HG02981 (cell line): ENCODE results near the gene ZNF778.
A peak's percentile ranks its signal among the peaks of the same experiment; 100 is the strongest.
"Not testable (repeated sequence)": the region's sequence is repeated elsewhere in the genome, so short reads cannot be mapped to it uniquely, and the experiment has no call there.

ENCODE experiments used
- ATAC-seq: cut with Tn5 transposase; IDR thresholded peaks from one replicate; pipeline ENCODE4 v1.9.1; 2021; ENCODE audit warnings: mild to moderate bottlenecking, moderate library complexity; ENCODE audit not compliant: unreplicated experiment

The ZNF778 gene

DNA sequence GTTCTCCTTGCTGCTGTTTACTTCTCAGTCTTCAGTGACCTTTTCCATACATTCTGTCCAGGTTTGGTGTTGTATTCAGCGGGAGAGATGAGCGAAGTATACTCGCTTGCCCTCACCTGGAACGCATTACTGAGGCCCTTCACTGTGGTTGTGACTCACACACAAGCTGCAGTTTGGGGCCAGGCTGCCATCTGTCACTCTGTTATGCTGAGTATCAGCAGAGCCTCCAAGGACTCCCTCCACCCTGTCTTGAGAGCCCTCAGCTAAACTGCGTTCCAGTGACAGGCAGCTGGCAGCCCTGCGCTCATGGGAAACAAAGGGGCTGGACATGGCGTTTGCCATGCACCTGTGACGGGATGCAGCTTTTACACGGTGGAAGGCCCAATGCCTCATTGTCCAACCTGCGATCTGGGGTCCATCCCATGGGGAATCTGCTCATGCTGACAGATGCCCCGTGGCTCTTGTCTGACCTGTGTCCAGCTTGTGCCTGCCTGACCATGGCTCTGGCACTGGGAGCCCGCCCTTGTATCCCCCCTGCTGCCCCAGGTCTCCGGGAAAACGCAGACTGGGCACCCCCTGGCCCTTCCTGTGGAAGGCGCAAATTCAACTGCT lies 6.5 kb upstream of the ZNF778 start:
- no peak for ATAC-seq

DNA sequence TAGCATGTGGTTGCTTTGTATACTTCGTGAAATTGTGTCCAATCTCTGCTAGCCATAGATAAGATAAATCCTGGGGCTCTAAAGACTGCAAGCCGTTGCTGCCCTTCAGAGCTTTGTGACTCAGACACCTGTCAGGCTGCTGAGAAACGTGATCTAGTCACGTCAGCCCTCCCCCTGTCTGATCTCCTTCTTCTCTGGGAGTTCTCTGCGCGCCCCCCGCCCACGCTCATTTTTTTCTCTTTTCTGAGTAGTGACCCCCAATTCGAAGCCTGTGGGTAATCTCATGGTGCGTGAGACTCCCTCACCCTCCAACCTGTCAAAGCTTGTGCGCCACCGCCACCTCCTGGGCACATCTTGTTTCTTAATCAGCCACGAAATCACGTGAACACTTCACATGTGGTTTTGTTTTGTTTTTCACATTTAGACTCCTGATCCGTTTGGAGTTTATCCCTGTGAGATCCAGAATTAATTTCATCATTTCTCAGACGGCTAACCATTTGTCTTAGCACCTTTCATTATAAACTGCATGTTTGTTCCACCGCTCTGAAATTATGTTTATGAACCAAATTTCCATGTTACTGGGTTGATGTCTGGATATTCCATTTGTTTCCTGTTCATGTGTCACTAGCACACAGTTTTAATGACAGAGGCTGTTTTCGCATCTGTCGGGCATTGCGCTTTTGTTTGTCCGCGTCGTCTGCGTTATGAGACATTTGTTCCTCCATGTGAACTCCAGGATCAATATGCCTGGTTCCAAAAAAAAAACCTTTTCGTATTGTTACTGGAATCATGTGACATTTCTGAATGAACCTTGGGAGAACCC lies 977 bp upstream of the ZNF778 start:
- ATAC-seq = no peak

DNA sequence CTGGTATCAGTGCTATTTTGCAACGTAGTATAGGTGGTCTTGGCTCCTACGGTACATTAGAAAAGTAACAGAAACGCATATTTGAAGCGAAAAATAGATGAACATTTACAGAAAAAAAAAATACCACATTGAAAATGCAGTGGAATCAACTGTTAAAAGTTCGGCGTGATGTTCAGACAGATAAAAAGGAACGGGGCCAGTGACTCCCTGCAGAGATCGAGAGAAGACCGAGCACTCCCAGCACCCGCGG lies 440 bp upstream of the ZNF778 start:
- ATAC-seq = no peak

DNA sequence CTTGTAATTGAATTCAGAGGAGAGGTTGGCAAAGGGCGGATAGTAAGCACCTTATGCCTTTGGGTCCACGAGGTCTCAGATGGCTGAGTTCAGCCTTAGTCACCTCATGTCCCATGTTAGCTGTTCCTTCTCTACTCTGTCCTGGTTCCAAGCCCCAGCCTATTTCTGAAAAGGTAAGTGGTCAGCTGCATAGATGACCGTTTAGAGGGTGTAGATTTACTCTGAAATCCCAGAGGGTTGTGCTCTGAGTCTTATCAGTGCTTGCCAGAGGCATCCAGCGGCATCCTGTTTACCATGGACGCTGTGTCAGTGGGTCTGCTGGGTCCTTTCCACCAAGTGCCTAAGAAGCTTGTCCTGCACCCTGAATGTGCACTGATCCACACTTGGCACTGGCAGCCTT lies 1.9 kb downstream of the ZNF778 start:
- no peak for ATAC-seq

DNA sequence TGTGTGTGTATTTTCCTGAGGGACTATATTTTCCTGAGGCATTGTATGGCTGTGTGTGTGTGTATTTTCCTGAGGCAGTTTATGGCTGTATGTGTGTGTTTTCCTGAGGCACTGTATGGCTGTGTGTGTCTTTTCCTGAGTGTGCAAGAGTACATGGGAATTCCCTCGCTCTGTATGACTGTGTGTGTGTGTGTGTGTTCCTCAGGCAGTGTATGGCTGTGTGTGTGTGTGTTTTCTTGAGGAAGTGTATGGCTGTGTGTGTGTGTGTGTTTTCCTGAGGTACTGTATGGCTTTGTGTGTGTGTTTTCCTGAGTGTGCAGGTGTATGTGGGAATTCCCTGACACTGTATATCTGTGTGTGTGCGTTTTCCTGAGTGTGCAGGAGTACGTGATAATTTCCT lies 4.1 kb downstream of the ZNF778 start:
- no peak for ATAC-seq

DNA sequence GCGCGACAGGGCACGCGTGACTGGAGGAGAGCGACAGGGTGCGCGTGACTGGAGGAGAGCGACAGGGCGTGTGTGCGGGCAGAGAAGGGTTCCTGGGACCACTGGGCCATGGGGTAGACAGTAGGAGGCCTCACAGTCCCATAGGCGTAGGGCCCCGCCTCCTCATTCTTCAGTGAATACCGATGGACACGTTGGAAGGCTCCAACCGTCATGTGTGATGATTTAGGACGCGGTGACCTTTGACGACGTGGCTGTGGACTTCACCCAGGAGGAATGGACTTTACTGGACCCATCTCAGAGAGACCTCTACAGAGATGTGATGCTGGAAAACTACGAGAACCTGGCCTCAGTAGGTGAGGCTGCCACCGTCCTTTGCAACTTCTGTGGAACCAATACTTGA lies 5.4 kb downstream of the ZNF778 start:
- ATAC-seq = no peak

DNA sequence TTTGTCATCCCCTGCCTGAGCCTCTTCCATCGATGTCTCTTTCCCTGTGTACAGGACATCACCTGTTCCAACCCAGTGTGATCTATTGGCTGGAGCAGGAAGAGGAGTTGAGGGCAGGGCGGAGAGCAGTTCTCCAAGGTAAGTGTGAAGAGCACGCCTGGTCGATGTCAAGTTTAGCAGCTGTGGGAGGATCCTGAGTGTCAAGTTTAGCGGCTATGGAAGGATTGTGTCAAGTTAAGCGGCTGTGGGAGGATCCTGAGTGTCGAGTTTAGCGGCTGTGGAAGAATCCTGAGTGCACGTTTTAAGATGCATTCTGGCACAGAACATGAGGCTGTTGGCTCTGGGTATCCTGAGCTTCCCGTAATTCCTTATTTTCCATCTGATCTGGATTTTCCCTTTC lies 7.2 kb downstream of the ZNF778 start:
- ATAC-seq = no peak

DNA sequence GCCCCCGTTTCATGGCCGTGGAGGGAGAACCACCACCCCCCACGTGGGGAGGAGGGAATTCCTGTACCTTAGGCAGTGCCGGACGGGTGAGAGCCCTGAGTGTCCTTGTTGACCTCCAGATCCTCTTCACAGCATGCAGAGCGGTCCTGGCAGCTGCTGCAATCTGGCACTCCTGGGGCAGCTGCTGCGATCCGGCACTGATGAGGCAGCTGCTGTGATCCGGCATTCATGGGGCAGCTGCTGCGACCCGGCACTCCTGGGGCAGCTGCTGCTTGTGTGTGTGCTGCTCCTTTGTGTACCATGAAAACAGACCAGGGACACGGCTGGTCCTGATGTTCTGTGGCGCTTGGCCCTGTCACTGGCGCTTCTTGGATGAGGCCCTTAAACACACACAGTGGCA lies 12.8 kb downstream of the ZNF778 start:
- no peak for ATAC-seq

DNA sequence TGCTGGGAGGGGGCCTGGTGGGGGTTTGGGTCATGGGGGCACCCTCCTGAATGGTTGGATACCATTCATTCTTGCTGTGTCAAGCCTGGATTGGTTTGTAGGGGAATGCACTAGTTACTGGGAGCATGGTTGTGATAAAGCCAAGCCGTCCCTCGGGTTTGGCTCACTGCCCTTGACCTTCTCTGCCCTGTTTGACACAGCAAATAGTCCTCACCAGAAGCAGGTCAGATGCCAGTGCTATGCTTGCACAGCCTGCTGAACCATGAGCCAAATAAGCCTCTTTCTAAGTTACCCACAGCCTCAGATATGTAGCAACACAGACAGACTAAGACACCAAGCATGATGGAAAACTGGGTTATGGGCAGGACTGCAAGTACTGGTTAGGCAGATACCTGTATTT lies 14.6 kb downstream of the ZNF778 start:
- no peak for ATAC-seq

DNA sequence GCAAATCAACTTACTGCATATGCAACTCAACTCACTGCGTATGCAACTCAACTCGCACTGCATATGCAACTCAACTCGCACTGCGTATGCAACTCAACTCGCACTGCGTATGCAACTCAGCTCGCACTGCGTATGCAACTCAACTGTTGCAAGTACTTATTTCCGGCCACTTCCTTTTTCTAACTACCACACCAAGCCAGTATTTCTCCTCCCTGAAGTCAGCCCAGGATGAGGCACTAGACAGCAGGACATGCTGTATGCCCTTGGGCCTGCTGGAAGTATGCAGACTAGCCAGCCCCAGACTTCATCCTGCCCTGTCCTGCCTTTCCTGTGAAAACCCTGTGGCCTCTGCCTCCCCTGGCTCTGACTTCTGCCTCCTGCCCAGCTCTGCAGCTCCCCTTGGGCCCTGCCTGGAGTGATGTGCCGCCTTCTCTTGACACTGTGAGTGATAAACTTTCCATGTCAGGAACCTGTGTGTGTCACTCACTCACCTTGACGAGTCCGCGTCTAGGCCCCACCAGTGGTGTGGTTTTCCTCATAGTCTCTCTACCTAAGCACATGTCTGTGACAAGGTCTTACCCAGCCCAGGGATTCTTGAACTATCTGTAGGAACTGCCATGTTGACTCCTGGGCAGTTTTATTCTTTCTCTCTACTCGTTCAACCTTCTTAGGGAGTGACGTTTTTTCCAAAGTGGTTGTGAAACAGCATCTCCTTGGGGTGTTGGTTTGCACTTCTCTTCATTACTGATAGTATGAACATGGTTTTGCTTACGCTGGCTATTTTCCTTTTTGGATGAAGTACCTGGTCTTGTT lies 16.4 kb downstream of the ZNF778 start:
- no peak for ATAC-seq

DNA sequence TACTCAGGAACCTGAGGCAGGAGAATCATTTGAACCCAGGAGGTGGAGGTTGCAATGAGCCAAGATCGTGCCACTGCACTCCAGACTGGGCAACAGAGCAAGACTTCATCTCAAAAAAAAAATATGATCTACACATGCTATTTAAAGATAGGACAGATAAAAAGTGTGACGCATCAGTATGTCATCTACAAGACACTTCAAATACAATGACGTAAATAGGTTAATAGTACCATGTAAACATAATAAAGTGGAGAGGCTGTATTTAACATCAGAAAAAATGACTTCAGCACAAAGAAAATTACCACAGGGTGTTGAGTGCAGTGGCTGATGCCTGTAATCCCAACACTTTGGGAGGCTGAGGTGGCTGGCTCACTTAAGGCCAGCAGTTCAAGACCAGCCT lies 20.2 kb downstream of the ZNF778 start:
- no peak for ATAC-seq

DNA sequence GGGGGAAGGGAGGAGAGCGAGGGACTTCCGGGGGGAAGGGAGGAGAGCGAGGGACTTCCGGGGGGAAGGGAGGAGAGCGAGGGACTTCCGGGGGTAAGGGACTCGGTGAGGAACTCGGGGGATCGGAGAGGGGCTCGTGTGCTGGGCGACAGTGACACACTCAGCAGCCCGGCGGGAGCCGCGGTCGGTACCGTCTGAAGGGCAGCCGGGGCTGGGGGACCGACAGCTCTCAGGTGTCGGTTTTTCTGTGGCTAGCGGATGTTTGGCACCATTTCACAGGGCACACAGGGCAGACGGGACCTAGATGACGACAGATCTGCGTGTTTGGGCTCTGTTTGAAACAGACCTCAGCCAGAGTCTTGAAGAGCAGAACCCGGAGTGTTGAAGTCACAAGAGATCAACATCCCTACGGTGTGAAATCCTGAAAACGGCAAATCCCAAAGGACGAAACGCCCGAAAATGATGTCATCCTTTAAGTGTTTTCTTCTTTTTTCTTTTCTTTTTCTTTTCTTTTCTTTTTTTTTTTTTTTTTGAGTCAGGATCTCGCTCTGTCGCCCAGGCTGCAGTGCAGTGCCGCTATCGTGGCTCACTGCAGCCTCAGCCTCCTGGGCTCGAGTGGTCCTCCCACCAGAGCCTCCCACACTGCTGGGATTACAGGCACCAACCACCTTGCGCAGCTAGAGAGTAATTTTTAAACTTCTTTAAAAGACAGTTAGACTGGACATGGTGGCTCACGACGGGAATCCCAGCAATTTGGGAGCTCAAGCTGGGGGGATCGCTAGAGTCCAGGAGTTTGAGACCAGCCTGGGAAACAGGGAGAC lies 23.9 kb downstream of the ZNF778 start:
- peak; percentile 70 for ATAC-seq

DNA sequence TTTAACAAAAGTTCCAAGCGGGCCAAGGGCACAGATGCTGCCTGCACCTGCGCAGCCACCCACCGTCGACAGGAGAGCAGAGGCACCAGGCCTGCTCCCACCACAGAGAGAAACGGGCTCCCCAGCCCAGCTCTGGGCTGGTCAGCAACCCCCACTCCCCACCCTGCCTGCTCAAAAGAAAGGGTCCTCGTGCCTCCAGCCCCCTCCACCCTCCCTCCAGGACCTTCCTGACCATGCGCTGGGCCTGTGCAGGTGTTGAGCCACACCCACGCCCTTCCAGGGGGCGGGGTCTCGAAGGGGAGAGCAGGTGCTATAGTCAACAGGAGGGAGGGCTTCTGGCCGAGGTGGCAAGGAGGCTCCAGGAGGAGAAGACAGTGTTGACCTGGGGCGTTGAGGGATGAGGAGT lies 25.3 kb downstream of the ZNF778 start:
- ATAC-seq = no peak

DNA sequence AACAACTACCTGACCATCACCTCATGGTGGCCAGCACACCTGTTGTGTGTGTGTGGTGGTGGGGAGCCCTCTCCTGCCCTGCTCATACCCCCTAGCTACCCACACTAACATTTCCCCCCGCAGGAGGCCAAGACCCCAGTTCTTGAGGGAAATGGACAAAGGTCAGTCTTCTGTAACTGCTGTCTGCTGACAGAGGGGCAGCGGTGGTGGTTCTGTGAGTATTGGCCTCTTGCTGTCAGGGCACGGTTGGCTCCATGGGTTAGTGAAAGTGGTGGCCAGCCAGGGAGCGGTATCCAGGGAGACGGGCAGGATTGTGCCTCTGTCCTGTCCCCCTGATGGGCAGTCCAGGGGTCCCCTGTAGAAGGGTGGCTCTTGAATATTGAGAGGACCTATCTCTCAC lies 26.2 kb downstream of the ZNF778 start:
- ATAC-seq = no peak

DNA sequence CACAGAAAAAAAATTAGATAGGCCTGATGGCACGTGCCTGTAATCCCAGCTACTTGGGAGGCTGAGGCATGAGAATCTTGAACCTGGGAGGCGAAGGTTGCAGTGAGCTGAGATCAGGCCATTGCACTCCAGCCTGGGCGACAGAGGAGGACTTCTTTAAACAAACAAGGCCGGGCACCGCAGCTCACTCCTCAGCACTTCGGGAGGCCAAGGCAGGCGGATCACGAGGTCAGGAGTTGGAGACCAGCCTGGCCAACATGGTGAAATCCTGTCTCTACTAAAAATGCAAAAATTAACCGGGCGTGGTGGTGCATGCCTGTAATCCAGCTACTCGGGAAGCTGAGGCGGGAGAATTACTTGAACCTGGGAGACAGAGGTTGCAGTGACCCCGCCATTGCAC lies 26.8 kb downstream of the ZNF778 start:
- ATAC-seq = not testable (repeated sequence)

DNA sequence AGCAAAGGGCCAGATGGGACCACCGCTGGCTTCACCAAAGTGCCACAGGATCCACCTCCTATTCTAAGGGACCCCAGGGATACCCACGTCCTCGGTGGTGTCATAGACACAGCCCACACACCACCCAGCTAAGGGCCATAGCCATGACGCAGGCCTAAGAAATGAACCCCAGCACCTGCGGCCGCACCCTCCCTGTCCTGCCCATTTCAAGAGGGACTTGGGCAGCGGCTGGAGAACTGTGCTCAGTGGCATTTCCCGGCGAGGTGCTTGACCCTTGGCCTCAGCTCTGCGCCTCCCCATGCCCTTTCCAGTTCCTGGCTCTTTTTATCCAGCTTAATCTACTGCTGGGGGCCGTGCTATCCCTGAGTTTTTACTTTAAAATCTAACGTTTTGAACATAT lies 27.3 kb downstream of the ZNF778 start:
- no peak for ATAC-seq

DNA sequence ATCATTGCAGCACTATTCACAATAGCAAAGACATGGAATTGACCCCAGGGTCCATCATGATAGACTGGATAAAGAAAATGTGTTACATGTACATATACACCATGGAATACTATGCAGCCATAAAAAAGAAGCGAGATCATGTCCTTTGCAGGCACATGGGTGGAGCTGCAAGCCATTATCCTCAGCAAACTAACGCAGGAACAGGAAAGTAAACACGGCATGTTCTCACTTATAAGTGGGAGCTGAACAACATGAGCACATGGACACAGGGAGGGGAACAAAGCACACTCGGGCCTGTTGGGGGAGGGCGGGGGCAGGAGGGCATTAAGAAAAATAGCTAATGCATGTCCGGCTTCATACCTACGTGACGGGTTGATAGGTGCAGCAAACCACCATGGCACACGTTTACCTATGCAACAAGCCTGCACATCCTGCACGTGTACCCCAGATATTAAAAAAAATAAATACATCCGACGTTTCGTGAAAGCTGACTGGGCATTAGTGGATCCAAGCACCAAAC lies 28.9 kb downstream of the ZNF778 start:
- ATAC-seq = no peak

DNA sequence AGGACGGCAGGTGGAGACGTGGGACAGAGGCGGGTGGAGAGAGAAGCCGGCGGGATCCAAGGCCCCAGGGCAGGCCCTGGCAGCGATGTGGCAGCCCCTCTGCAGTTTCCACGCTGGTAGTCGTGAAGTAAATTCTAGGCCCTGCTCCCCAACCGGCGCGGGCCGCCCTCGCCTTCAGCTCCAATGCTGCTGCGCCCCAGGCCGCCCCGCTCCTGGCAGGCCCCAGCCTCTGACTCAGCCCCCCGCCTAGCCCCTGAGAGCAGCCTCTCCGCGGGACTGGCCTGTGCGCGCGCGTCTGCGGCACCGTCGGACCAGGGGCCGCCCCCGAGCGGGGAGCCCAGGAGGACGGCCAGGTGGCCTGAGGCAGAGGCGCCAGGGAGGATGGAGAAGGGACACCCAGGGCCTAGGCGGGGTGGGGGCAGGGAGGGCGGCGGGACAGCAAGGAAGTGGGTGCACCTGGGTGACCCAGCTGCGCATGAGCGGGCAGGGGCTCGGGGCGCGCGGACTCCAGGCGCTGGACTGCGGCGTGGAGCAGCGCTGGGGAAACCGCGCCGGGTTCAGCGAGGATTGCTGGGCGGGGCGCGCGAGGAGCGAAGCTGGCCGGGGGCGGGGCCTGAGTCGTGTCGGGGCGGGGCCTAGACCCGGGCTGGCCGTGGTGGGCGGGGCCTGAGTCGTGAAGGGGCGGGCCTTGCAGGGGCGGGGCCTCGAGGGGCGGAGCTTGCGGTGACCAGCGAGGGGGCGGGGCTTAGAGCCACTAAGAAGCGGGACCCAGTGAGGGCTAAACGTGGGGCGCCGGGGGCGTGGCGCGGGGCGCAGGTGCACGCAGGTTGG lies 29.6 kb downstream of the ZNF778 start:
- ATAC-seq = peak; percentile 65

DNA sequence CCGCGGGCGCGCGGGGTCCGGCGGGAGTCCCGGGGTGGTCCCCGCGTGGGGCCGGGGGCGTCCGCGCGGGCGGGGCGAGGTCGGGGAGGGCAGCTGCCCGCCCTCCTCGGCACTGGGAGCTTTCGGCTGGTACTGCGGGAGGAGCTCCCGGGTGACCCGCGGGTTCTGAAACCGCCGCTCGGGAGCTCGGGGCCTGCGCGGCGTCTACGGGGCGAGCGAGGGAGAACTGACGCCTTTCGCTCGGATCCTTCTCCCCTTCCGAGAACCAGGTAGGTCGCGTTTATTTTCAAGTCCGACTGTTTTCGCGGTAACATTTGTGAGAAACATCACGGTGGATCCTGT lies 30.2 kb downstream of the ZNF778 start:
- ATAC-seq = not testable (repeated sequence)
